GM21717 (cell line): ENCODE measurements around the gene ASB1.

Experiments
- ATAC-seq: cut with Tn5 transposase; IDR thresholded peaks from one replicate; pipeline ENCODE4 v1.9.1; 2021; ENCODE audit warnings: mild to moderate bottlenecking, moderate library complexity; ENCODE audit not compliant: unreplicated experiment

The ASB1 gene

GRCh38 chr2:238489431-238489830 is 62.7 kb downstream of the ASB1 start:
- ATAC-seq: no peak

DNA sequence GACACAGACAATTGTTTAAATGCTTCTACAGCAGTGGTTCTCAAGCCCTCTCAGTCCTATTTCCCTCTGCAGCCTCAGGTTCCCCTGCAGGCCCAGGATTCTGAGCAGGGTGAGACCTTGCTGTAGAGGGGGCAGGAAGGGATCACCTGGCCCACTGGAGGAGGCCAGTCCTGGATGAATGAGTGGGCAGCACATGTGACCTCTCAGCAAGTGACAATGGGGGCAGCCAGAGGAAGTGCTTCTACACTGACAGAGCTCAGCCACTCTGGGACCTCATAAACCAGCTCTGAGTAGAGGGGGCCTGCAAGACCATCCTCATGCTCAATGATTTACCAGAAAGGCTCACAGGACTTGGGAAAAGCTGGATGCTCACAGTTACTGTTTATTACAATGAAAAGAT is 63.2 kb downstream of the ASB1 start:
- no peak for ATAC-seq

- ATAC-seq: no peak
Measured at GRCh38 chr2:238492840-238493239, 66.1 kb downstream of the ASB1 start.

DNA sequence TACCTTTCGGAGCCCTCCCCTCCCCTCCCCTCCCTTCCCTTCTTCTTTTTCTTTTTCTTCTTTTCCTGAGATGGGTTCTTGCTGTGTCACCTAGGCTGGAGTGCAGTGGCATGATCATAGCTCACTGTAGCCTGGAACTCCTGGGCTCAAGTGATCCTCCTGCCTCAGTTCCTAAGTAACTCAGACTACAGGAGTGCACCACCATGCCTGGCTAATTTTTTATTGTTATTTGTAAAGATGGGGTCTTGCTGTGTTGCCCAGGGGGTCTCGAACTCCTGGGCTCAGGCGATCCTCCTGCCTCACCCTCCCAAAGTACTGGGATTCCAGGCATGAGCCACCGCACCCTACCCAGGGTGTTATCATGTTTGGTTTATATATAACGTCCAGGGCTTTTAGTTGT is 66.7 kb downstream of the ASB1 start:
- ATAC-seq: no peak

DNA sequence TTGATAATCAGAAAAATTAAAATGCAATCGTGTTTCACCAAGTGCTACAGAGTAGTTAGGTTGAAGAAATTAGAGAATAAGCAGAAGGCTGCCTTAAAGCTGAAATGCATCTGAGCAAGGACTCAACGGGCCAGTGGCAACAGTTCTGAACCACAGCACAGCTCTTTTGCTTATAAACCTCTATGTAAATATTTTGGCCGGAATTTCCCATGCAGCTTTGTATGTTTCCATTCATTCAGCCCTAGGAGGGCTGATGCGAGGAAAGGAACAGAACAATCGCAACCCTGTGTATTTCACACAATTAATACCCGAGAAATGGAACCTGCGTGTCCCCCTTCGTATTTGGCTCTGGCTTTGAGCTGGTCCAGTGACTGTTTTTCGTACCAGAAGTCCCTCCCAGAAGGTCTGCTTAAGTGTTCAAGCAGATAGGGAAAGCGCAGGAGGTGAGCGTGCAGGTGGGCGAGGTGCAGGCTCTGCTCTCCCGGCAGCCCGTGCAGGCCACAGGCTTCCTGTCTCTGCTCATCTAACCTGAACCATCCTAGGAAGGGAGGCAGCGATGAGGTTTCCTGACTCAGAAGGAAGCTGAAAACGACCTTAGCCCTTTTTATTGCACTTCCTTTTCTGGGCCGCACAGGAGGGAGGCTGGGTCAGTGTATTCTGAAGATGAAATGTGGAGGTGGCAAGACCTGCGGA is 67.3 kb downstream of the ASB1 start:
- ATAC-seq: no peak

DNA sequence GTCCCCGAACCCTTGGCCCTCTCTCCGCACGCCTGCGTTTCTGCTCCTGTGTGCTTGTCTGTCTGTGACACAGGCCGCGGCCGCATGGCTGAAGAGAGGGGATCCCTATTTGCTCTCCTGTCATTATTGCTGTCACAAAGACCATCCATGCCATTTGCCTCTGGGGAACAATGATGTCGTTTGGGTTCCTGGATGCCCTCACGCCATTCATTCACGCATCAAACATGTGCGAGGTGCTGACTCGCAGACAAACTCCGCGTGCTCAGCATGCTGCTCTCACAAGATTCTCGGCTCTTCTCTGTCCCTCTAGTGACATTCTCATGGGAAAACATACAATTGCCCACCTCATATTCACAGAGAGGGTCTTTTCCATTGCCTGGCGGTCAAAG is 67.8 kb downstream of the ASB1 start:
- ATAC-seq: no peak

DNA sequence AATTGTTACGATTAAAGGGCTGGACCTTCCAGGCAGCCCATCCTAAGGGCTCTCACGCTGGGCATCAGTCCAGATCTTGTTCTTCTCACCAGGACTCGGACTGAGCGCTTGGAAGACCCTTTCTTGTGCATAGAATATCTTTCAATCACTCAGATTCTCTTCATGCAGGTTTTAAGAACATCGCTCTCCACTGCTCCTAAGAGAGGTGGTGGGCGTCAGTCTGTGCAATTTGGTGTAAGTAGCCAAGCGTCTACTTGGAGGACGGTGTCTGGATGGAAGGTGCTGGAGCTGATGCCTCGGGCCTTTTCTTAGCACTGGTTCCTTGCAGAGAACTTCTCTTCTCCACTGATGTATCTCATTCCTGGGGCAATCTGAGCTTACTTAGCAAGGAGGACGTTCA is 68.7 kb downstream of the ASB1 start:
- no peak for ATAC-seq

GRCh38 chr2:238496756-238497609 is 70.3 kb downstream of the ASB1 start:
- no peak for ATAC-seq

DNA sequence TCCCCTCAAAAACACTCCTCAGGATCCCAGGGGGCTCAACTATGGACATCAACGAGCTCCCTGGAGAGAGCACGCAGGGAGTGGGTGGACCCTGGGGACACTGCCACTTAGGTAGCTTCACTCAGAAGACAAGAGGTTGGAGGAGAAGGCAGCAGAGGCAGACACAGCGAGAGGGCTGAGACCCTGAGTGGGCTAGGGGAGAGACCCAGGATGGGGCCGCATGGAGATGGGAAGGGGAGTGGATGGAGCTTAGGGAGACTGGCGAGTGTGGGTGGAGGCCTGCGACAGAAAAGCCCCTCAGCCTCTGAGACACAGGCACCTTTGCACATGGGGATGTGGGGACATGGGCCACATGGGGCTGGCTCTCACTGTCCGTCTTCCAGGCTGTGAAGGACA is 70.9 kb downstream of the ASB1 start:
- no peak for ATAC-seq

GRCh38 chr2:238498188-238498587 is 71.5 kb downstream of the ASB1 start:
- ATAC-seq: no peak

DNA sequence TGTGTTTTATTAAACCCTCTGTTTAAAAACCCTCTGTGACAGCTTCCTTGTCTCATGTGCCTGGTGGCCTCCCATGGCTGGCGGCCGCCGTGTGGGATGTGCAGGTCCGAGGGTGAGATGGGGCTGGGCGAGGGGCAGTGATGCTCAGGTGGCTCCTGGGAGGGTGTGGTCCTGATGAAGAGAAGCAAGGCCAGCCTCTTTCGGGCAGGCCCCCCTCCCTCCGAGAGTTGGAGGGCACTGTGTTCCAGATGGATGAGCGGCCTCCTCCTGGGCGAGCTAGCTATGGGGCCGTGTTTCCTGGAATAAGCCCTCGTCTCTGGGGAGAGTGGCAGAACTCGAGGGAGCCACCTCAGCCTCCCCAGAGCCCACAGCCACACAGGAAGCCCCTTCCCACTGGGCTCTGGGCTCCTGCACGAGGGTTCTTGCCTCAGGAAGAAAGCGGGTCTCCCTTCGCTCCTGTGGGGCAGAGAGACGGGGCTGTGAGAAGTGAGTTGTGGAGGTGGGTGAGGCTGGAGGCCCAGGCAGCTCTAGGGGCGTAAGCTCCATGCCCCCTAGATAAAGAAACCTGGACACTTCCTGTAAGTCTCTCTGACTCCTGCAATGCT is 72.1 kb downstream of the ASB1 start:
- no peak for ATAC-seq

DNA sequence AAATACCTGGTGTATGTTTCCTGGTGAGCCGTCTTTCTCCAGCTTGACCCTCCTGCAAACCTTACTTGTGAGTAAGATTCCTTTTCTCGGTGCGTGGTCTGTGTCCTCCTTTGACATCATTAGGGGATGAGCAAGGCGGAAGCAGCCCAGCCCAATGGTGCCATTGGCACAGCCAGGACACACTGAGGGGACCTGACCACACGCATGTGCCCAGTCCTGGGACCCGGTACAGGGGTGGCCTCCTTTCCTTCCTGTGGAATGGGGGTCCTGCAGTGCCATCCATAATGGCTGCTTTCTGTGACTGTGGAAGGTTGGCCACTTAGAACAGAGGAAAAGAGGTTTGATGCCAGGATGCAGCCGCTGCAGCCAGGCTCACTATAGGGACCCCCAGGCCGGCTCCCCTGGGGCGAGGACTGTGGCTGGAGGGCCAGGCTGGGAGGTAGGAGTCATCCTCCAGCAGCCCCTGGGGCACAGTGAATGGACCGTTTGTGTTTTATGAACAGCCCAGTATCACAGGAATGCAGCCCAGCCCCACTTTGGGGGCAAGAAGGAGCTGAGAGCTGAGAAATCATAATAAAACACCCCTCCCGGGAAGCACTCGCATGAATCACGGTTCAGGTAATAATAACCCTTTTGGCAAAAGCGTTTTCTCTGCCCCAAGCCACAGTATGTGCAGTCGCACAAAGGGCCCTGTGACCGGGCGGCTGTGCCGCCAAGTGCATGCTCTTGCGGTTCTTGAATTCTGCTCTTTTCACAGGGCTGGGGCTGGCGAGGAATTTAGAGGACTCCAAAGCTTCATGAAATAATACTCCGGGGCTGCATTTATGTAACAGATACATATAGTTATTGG is 73.2 kb downstream of the ASB1 start:
- no peak for ATAC-seq

DNA sequence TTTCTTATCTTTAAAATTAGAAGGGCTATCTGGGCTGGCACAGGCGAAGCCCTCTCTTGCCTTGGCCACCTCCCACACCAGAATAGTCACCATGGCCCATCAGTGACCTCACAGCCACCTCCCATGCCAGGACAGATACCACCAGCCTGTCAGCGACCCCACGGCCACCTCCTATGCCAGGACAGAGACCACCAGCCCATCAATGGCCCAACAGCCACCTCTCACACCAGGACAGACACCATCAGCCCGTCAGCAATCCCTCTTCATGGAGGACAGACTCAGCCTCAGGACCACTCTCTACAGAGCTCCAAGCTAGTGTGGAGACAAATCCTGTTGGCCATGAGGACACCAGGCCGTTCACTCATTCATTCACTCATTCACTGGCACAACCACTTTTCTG is 74.6 kb downstream of the ASB1 start:
- ATAC-seq: no peak
